Osteocyte (in vitro differentiated cells): ENCODE data around the gene LPAR3. TPM values are rescaled to one million over a fixed set of nuclear protein-coding genes. Genes with fewer than 3 reads are reported as not detected.
A peak's percentile ranks its signal among the peaks of the same experiment; 100 is the strongest.

Experiments used
- DNase-seq: peaks from one replicate; pipeline ENCODE4 v3.0.0; 2021; ENCODE audit warnings: mixed read lengths; ENCODE audit not compliant: unreplicated experiment; ENCODE audit errors: extremely low spot score
- H3K27ac Mint-ChIP-seq: one replicate; pipeline ENCODE4 v1.8.0; 2021; ENCODE audit warnings: mild to moderate bottlenecking, mixed read lengths; ENCODE audit not compliant: unreplicated experiment
- H3K27me3 Mint-ChIP-seq: one replicate; pipeline ENCODE4 v1.8.0; 2021; ENCODE audit warnings: mixed read lengths; ENCODE audit not compliant: unreplicated experiment
- H3K36me3 Mint-ChIP-seq: one replicate; pipeline ENCODE4 v1.8.0; 2021; ENCODE audit warnings: mixed read lengths; ENCODE audit not compliant: unreplicated experiment
- H3K4me1 Mint-ChIP-seq: one replicate; pipeline ENCODE4 v1.8.0; 2021; ENCODE audit warnings: mixed read lengths; ENCODE audit not compliant: unreplicated experiment
- H3K4me3 Mint-ChIP-seq: one replicate; pipeline ENCODE4 v1.8.0; 2021; ENCODE audit warnings: mild to moderate bottlenecking, moderate library complexity, mixed read lengths; ENCODE audit not compliant: unreplicated experiment
- H3K9me3 Mint-ChIP-seq: one replicate; pipeline ENCODE4 v1.8.0; 2021; ENCODE audit warnings: mixed read lengths; ENCODE audit not compliant: unreplicated experiment
- total RNA-seq: library from RNA; stranded (reverse); gene quantifications from 2 replicates; pipeline ENCODE4 v1.2.1, GENCODE V29; 2021
- TF ChIP-seq, protein P1 (sequence below): fragments of 200-600 bp; sonication (generic); IDR thresholded peaks from 2 replicates; pipeline ENCODE4 v1.5.0; 2021; ENCODE audit warnings: antibody characterized with exemption, mild to moderate bottlenecking, moderate library complexity

LPAR3 gene
- total RNA-seq, 1 donor from 2014 or later: not detected

DNA sequence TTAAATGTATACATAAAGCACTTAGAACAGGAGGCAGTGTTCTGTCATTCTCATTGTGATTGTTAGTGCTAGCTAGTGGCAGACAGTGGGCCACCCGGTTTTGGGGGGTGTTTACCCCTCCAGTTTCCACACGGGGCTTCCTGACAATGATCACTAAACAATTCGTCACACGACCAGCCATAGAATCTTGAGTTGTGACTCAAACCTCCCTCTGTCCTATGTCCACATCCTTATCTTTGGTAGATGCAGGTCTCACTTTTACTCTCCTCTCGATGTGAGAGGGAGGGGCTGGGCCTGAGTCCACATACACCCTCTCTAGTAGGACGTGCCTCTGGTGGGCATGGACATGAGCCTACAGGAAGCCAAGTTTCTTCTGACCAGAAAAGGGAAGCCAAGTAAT is 110.1 kb downstream of the LPAR3 start:
- no peaks in the 10 kb centered on the region for H3K36me3 Mint-ChIP-seq
- H3K4me1 Mint-ChIP-seq: peaks cover 5% of the 10 kb centered on the region
- H3K27ac Mint-ChIP-seq: no peak overlapping the region
- DNase-seq: no peak
- TF ChIP-seq, protein P1, sequence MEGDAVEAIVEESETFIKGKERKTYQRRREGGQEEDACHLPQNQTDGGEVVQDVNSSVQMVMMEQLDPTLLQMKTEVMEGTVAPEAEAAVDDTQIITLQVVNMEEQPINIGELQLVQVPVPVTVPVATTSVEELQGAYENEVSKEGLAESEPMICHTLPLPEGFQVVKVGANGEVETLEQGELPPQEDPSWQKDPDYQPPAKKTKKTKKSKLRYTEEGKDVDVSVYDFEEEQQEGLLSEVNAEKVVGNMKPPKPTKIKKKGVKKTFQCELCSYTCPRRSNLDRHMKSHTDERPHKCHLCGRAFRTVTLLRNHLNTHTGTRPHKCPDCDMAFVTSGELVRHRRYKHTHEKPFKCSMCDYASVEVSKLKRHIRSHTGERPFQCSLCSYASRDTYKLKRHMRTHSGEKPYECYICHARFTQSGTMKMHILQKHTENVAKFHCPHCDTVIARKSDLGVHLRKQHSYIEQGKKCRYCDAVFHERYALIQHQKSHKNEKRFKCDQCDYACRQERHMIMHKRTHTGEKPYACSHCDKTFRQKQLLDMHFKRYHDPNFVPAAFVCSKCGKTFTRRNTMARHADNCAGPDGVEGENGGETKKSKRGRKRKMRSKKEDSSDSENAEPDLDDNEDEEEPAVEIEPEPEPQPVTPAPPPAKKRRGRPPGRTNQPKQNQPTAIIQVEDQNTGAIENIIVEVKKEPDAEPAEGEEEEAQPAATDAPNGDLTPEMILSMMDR: no peak
- H3K4me3 Mint-ChIP-seq: no peak overlapping the region
- peaks cover 42% of the 10 kb centered on the region for H3K27me3 Mint-ChIP-seq
- H3K9me3 Mint-ChIP-seq: peaks cover 6% of the 10 kb centered on the region

DNA sequence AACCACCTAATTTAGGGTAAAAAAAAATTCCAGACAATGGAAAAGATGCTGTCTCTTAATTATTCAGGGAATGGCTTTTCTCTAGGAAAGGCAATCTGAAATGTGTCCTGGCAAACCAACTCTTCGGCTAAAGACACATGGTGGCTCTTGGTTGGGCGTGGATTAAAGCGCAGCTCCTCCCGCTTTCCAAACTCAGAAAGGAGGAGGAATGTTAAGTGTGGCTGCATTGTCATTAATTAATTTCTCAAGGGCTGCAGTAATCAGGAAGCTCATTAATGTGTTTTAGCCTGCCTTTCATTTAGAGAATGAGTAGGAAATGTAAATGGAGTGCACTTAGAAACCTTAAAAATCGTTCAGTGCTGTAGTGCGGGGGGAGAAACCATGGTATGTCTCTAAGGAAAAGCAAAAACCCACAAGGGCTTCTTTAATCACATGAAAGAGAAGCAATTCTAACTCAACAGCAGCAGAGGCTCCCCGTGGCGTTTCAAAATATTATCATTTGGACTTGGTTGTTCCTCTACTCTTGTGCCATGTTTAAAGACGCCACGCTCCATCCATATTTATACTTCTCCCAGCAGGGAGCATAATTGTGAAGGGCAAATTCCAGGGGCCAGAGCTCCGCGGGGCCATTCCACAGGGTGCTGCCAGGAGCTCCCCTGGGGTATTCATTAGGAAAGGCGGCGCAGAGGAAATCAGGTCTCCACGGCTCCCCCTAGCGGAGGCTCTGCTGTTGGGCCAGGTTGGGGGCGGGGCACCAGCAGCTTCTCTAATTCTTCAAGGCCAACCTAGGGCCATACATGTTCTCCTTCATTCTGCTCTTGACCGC is 110.8 kb downstream of the LPAR3 start:
- Mint-ChIP-seq H3K27ac (no peak overlapping the region), H3K4me1 (peaks cover 5% of the 10 kb centered on the region), H3K9me3 (no peaks in the 10 kb centered on the region), H3K36me3 (no peaks in the 10 kb centered on the region), H3K27me3 (peaks cover 40% of the 10 kb centered on the region), H3K4me3 (no peak overlapping the region)
- DNase-seq: no peak
- TF ChIP-seq, protein P1: peak; percentile 63

DNA sequence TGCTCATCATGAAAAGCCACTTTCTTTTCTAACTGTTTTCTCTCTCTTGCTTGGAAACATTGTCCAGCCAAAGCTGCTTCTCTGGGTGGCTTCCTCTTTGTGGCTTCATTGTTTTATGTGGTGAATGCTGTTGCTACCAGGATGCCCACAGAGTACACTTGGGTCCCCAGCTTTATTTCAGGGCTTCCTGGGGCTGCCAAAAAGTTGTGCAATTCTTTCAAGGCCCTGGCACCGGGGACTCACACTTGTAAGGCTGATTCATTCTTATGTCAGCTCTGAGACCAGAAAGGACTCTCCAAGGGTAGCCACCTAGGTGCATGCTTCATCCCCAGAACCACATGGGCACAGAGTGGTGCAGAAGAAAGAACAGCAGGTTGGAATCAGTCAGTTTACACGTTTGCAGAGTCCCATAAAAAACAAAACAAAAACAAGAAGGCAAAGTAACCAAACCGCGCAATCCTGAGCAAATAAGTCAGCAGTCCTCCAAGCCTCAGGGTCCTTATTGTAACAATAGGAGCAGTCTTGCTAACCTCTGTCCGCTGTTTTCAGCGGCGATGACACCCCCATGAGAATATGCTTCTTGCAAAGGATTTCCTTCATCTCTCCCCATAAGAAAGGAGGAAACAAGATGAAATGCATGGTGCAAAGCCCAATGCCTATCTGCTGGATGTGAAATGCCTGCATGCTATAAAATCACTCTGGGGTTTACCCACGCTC is 112.8 kb downstream of the LPAR3 start:
- H3K36me3 Mint-ChIP-seq: no peaks in the 10 kb centered on the region
- no peak for DNase-seq

DNA sequence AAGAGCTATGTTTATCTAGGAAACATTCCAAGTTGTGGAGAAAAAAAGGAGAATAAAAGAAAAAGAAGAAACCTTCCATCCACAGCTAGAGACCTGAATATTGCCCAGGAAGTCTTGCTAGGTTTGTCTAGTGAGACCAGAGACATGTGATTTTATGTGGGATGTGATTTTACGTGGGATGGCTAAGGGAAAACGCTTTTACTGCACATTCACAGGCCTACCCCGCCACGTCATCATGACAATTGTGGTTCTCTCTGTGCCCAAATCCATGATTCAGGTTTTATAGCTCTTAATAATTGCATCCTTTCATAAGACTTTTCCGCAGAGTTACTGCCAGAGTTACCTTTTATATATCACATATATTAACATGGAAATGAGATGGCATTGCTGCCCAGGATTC is 116.4 kb downstream of the LPAR3 start:
- peaks cover 57% of the 10 kb centered on the region for H3K27me3 Mint-ChIP-seq
- no peak for DNase-seq
- H3K9me3 Mint-ChIP-seq: no peaks in the 10 kb centered on the region
- no peaks in the 10 kb centered on the region for H3K36me3 Mint-ChIP-seq
- no peak overlapping the region for H3K4me3 Mint-ChIP-seq
- H3K27ac Mint-ChIP-seq: no peak overlapping the region
- no peaks in the 10 kb centered on the region for H3K4me1 Mint-ChIP-seq
- TF ChIP-seq, protein P1: no peak

More for the DNA sequence above, 112.8 kb downstream of the LPAR3 start:
- Mint-ChIP-seq H3K4me1 (peaks cover 5% of the 10 kb centered on the region), H3K27ac (no peak overlapping the region), H3K4me3 (no peak overlapping the region), H3K9me3 (no peaks in the 10 kb centered on the region), H3K27me3 (peaks cover 37% of the 10 kb centered on the region)
- TF ChIP-seq, protein P1: no peak

DNA sequence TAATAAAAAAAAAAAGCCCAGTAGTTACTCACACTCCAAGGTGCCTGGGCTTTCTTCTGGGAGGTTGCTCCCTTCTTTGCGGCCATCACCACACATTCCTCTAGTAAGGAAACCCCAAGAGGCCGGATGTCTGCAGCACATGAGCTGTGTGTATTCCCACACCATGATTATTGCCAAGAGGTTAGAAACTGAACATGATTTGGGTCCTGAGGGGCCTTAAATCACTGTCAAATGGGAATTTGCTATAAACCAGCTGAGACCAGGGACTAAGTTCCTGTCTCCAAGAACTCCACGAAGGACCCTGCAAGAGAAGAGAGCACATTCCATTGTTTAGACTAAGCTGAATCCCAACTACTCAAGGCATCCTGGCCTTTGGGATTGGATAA is 117.5 kb downstream of the LPAR3 start:
- Mint-ChIP-seq H3K36me3 (no peaks in the 10 kb centered on the region), H3K27me3 (peaks cover 51% of the 10 kb centered on the region), H3K4me3 (no peak overlapping the region), H3K4me1 (no peaks in the 10 kb centered on the region), H3K9me3 (no peaks in the 10 kb centered on the region), H3K27ac (no peak overlapping the region)
- TF ChIP-seq, protein P1: no peak
- no peak for DNase-seq
